SK-N-SH (cell line): ENCODE results near the gene SIDT1. TPM values are rescaled to one million over a fixed set of nuclear protein-coding genes. Genes with fewer than 3 reads are reported as not detected.

Experiments used
- CTCF ChIA-PET: fragments of 300-600, 350-600 bp; formaldehyde crosslinking; extraction: SDS; loops from one replicate; lab custom pipeline; 2021; lab: Yijun Ruan, JAX
- POLR2A ChIA-PET: fragments of 350-600 bp; sonication (Branson Sonifier 250); formaldehyde crosslinking; extraction: SDS; loops from one replicate; lab custom pipeline; 2020; ENCODE audit warnings: antibody characterized with exemption, inconsistent platforms; lab: Yijun Ruan, JAX
- DNase-seq: peaks from one replicate; pipeline ENCODE4 v3.0.0; 2012
- H2AFZ ChIP-seq: fragments of 200-600 bp; sonication (generic); 2 replicates; pipeline ENCODE4 v1.8.1; 2016; ENCODE audit warnings: antibody characterized with exemption, mild to moderate bottlenecking, low read depth
- H3F3A ChIP-seq: fragments of 200-600 bp; sonication (generic); replicated peaks from 2 replicates; pipeline ENCODE3; 2016; ENCODE audit warnings: antibody characterized with exemption, mild to moderate bottlenecking; ENCODE audit not compliant: insufficient read depth
- H3K27ac ChIP-seq, 2 experiments: fragments of 200-500 bp in 1 of 2; fragments of 200-600 bp in 1 of 2; sonication (Bioruptor generic) in 1 of 2; sonication (generic), shearing (Covaris generic) in 1 of 2; 2 replicates each; pipeline versions ENCODE4 v1.5.1 to v1.6.1; 2014 to 2016; ENCODE audit warnings: low read depth in 2 of 2, inconsistent platforms in 1 of 2, low read length in 1 of 2, mild to moderate bottlenecking in 1 of 2, mixed read lengths in 1 of 2
- H3K27me3 ChIP-seq: fragments of 200-600 bp; sonication (generic), shearing (Covaris generic); 2 replicates; pipeline ENCODE4 v1.6.1; 2016; ENCODE audit warnings: mixed run types; ENCODE audit not compliant: insufficient read depth
- H3K36me3 ChIP-seq, 2 experiments: fragments of 200-500 bp in 1 of 2; fragments of 200-600 bp in 1 of 2; sonication (Bioruptor generic) in 1 of 2; sonication (generic) in 1 of 2; replicated peaks in 1 of 2; 2 replicates each; pipeline versions ENCODE3 to v1.5.1; 2014 to 2016; ENCODE audit warnings: low read length in 1 of 2, mild to moderate bottlenecking in 1 of 2; ENCODE audit not compliant: insufficient read depth in 2 of 2, control insufficient read depth in 1 of 2
- H3K4me1 ChIP-seq, 2 experiments: fragments of 200-500 bp in 1 of 2; fragments of 200-600 bp in 1 of 2; sonication (Bioruptor generic) in 1 of 2; sonication (generic), shearing (Covaris generic) in 1 of 2; 2 replicates each; pipeline versions ENCODE4 v1.5.1 to v1.6.1; 2014 to 2016; ENCODE audit warnings: low read depth in 1 of 2, low read length in 1 of 2, mixed run types in 1 of 2; ENCODE audit not compliant: insufficient read depth in 2 of 2, control insufficient read depth in 1 of 2
- H3K4me2 ChIP-seq: fragments of 200-600 bp; sonication (generic), shearing (Covaris generic); 2 replicates; pipeline ENCODE4 v1.6.1; 2017; ENCODE audit warnings: mixed run types
- H3K4me3 ChIP-seq, 2 experiments: fragments of 200-500 bp in 1 of 2; fragments of 200-600 bp in 1 of 2; sonication (Bioruptor generic) in 1 of 2; sonication (generic), shearing (Covaris generic) in 1 of 2; 2 replicates each; pipeline versions ENCODE4 v1.5.1 to v1.8.1; 2014 to 2016; ENCODE audit warnings: low read depth in 2 of 2, inconsistent platforms in 1 of 2, low read length in 1 of 2, mild to moderate bottlenecking in 1 of 2, mixed read lengths in 1 of 2, moderate library complexity in 1 of 2
- H3K79me2 ChIP-seq: fragments of 200-600 bp; sonication (generic); 2 replicates; pipeline ENCODE4 v1.8.1; 2017; ENCODE audit warnings: mild to moderate bottlenecking; ENCODE audit not compliant: insufficient read depth
- H3K9ac ChIP-seq: fragments of 200-600 bp; sonication (generic); 2 replicates; pipeline ENCODE4 v1.6.1; 2017; ENCODE audit warnings: mixed run types
- H3K9me2 ChIP-seq: fragments of 200-600 bp; sonication (generic); 2 replicates; pipeline ENCODE4 v1.6.1; 2017; ENCODE audit warnings: mixed run types
- H3K9me3 ChIP-seq: fragments of 200-600 bp; sonication (generic); 2 replicates; pipeline ENCODE4 v1.6.1; 2017; ENCODE audit warnings: mixed run types, mild to moderate bottlenecking, moderate library complexity
- H4K20me1 ChIP-seq: fragments of 200-600 bp; sonication (generic); 2 replicates; pipeline ENCODE4 v1.6.1; 2017; ENCODE audit warnings: mild to moderate bottlenecking, mixed run types; ENCODE audit not compliant: insufficient read depth
- CHD2 ChIP-seq: fragments of 150-350 bp; IDR thresholded peaks from 2 replicates; pipeline ENCODE4 v1.6.1; 2018; ENCODE audit warnings: low read length; ENCODE audit not compliant: partially characterized antibody
- EZH2phosphoT487 ChIP-seq: fragments of 200-600 bp; sonication (generic); IDR thresholded peaks from 2 replicates; pipeline ENCODE4 v1.6.1; 2017; ENCODE audit warnings: low read depth, mixed run types, mild to moderate bottlenecking, antibody characterized with exemption, moderate library complexity, borderline replicate concordance
- FOSL2 ChIP-seq: IDR thresholded peaks from 2 replicates; pipeline ENCODE4 v1.4.0; 2012; ENCODE audit warnings: low read depth, mild to moderate bottlenecking, moderate library complexity, borderline replicate concordance
- FOXJ3 ChIP-seq: sonication (generic); formaldehyde crosslinking; IDR thresholded peaks from 2 replicates; pipeline ENCODE4 v1.5.1; 2020; ENCODE audit warnings: mild to moderate bottlenecking, missing genetic modification reagents
- FOXM1 ChIP-seq: IDR thresholded peaks from 2 replicates; pipeline ENCODE4 v1.4.0; 2012; ENCODE audit warnings: low read depth, mild to moderate bottlenecking
- GABPA ChIP-seq: IDR thresholded peaks from 2 replicates; pipeline ENCODE4 v1.4.0; 2012; ENCODE audit warnings: low read depth, mild to moderate bottlenecking
- JUND ChIP-seq: IDR thresholded peaks from 2 replicates; pipeline ENCODE4 v1.4.0; 2012
- MEF2A ChIP-seq: IDR thresholded peaks from 2 replicates; pipeline ENCODE4 v1.4.0; 2012; ENCODE audit warnings: low read depth, borderline replicate concordance
- NRF1 ChIP-seq: IDR thresholded peaks from 2 replicates; pipeline ENCODE4 v1.6.1; 2012; ENCODE audit warnings: low read depth, mild to moderate bottlenecking, low read length
- RAD21 ChIP-seq: IDR thresholded peaks from 2 replicates; pipeline ENCODE4 v1.6.1; 2012; ENCODE audit warnings: mild to moderate bottlenecking, low read length
- RCOR1 ChIP-seq: fragments of 150-350 bp; IDR thresholded peaks from 2 replicates; pipeline ENCODE4 v1.6.1; 2017; ENCODE audit warnings: antibody characterized with exemption, low read length
- RXRA ChIP-seq: IDR thresholded peaks from 2 replicates; pipeline ENCODE4 v1.4.0; 2012; ENCODE audit warnings: low read depth, mild to moderate bottlenecking, borderline replicate concordance
- SMC3 ChIP-seq: IDR thresholded peaks from 2 replicates; pipeline ENCODE4 v1.6.1; 2012; ENCODE audit warnings: low read depth, low read length, improper control_type of control experiment
- WGBS: methylation state at CpG from one replicate; pipeline ENCODE4 v1.1.6; 2017; ENCODE audit warnings: low lambda C conversion rate; 5-methylcytosine and 5-hydroxymethylcytosine counted together
- polyA plus RNA-seq, 3 experiments: library from polyadenylated mRNA; depleted of rRNA; stranded (reverse); fragments of >200 nt; gene quantifications; 2 replicates each; pipeline ENCODE4 v1.2.3, GENCODE V29; 2012
- TF ChIP-seq, protein P1 (sequence below): IDR thresholded peaks from 2 replicates; pipeline ENCODE4; 2012
- TF ChIP-seq, protein P2 (sequence below): IDR thresholded peaks from 2 replicates; pipeline ENCODE4 v1.6.1; 2012; ENCODE audit warnings: mild to moderate bottlenecking, low read depth, low read length, moderate library complexity
- TF ChIP-seq, protein P3 (sequence below): fragments of 200-600 bp; sonication (generic); IDR thresholded peaks from 2 replicates; pipeline ENCODE4 v1.6.1; 2017; ENCODE audit warnings: antibody characterized with exemption, mild to moderate bottlenecking, moderate library complexity

SIDT1 gene
- polyA plus RNA-seq, 1 of the 3 experiments (the other 2 are of a cell fraction): 0.02 TPM

DNA sequence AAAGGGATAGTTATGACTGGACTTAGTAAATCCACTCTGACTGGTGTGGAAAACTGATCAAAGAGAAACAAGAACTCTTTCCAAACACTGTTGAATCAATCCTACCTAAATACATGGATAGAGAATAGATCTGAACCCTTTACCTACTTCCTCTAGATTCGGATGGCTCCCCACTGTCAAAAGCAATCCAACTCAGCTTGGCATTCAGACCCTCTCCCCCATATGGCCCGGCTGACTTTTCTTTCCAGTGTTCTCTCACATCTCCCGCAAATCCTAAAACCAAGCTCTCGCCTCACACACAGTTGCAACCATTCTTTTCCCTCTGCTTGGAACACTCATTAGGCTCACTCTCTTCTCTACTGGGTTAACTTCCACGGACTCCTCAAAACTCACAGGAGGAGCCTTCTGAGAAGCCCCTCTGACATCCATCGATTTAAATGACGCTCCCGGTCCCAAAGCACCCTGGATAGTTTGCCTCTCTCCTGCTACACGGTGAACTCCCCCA is 18.0 kb upstream of the SIDT1 start:
- Histone ChIP-seq H3K27me3 (no peaks in the 10 kb centered on the region), H3K9me3 (no peaks in the 10 kb centered on the region), H3F3A (peaks cover 3% of the 10 kb centered on the region), H4K20me1 (no peaks in the 10 kb centered on the region), H3K27ac (peak overlapping the region; percentile 83 to 89), H3K4me2 (peak overlapping the region; percentile 80), H2AFZ (peak overlapping the region; percentile 92), H3K9ac (peak overlapping the region; percentile 77), H3K79me2 (peaks cover 40% of the 10 kb centered on the region), H3K36me3 (no peaks in the 10 kb centered on the region), H3K9me2 (no peaks in the 10 kb centered on the region), H3K4me1 (peaks cover 3 to 5% of the 10 kb centered on the region in 2 experiments; a peak in 3 of 4 replicates), H3K4me3 (peak overlapping the region; percentile 76 to 89)
- TF ChIP-seq RCOR1: no peak
- TF ChIP-seq EZH2phosphoT487: no peak
- no peak for TF ChIP-seq RXRA
- no peak for DNase-seq
- ChIA-PET CTCF (interaction anchor here (0.7 to 3.9 kb wide), 5 partner anchors 19 to 231 kb away, joined by 3 to 46 read pairs (median 8); no protein-coding TSS in a partner anchor), POLR2A (interaction anchor here (0.7 to 1.5 kb wide), 7 partner anchors 22 to 496 kb away, joined by 3 to 6 read pairs (median 3); partner anchors contain the start of gene ATP6V1A)
- WGBS: under 1% methylated on average over 9 of the region's 9 CpGs

- POLR2A ChIA-PET: interaction anchor here (0.7 to 1.7 kb wide), 3 partner anchors 41 to 497 kb away, joined by 3 to 5 read pairs (median 3); a partner anchor contains a TSS
- WGBS: 29% methylated on average over 5 of the region's 5 CpGs
- H3K4me3 ChIP-seq: peak overlapping the region; percentile 76 to 89; a peak in 3 of 4 replicates
Observed at GRCh38 chr3:113516115-113516505, 16.2 kb upstream of the SIDT1 start.

GRCh38 chr3:113521981-113522380 is 10.4 kb upstream of the SIDT1 start:
- ChIA-PET CTCF (no interaction called here), POLR2A (no interaction called here)
- Histone ChIP-seq H3K4me2 (no peak overlapping the region), H3K9ac (no peak overlapping the region), H3K9me3 (no peaks in the 10 kb centered on the region), H3K27ac (no peak overlapping the region), H3K36me3 (no peaks in the 10 kb centered on the region), H4K20me1 (no peaks in the 10 kb centered on the region), H3K9me2 (no peaks in the 10 kb centered on the region), H3K4me3 (no peak overlapping the region), H3K4me1 (no peaks in the 10 kb centered on the region), H3K27me3 (no peaks in the 10 kb centered on the region), H3F3A (no peaks in the 10 kb centered on the region), H3K79me2 (no peaks in the 10 kb centered on the region), H2AFZ (no peak overlapping the region)
- DNase-seq: no peak
- no peak for TF ChIP-seq FOXJ3 (CRISPR knock-in tag)
- no peak for TF ChIP-seq GABPA
- no peak for TF ChIP-seq FOSL2
- no peak for TF ChIP-seq MEF2A
- TF ChIP-seq JUND: no peak
- TF ChIP-seq, protein P1, sequence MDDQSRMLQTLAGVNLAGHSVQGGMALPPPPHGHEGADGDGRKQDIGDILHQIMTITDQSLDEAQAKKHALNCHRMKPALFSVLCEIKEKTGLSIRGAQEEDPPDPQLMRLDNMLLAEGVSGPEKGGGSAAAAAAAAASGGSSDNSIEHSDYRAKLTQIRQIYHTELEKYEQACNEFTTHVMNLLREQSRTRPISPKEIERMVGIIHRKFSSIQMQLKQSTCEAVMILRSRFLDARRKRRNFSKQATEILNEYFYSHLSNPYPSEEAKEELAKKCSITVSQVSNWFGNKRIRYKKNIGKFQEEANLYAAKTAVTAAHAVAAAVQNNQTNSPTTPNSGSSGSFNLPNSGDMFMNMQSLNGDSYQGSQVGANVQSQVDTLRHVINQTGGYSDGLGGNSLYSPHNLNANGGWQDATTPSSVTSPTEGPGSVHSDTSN: no peak
- TF ChIP-seq CHD2: no peak
- TF ChIP-seq, protein P2, sequence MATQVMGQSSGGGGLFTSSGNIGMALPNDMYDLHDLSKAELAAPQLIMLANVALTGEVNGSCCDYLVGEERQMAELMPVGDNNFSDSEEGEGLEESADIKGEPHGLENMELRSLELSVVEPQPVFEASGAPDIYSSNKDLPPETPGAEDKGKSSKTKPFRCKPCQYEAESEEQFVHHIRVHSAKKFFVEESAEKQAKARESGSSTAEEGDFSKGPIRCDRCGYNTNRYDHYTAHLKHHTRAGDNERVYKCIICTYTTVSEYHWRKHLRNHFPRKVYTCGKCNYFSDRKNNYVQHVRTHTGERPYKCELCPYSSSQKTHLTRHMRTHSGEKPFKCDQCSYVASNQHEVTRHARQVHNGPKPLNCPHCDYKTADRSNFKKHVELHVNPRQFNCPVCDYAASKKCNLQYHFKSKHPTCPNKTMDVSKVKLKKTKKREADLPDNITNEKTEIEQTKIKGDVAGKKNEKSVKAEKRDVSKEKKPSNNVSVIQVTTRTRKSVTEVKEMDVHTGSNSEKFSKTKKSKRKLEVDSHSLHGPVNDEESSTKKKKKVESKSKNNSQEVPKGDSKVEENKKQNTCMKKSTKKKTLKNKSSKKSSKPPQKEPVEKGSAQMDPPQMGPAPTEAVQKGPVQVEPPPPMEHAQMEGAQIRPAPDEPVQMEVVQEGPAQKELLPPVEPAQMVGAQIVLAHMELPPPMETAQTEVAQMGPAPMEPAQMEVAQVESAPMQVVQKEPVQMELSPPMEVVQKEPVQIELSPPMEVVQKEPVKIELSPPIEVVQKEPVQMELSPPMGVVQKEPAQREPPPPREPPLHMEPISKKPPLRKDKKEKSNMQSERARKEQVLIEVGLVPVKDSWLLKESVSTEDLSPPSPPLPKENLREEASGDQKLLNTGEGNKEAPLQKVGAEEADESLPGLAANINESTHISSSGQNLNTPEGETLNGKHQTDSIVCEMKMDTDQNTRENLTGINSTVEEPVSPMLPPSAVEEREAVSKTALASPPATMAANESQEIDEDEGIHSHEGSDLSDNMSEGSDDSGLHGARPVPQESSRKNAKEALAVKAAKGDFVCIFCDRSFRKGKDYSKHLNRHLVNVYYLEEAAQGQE: no peak

More at GRCh38 chr3:113516115-113516505, 16.2 kb upstream of the SIDT1 start:
- H3K79me2 ChIP-seq: peaks cover 26% of the 10 kb centered on the region
- peak; percentile 37 for DNase-seq
- H3K4me2 ChIP-seq: peak overlapping the region; percentile 80
- CTCF ChIA-PET: interaction anchor here (1.0 to 3.9 kb wide), 14 partner anchors 10 to 481 kb away, joined by 3 to 46 read pairs (median 4); no protein-coding TSS in a partner anchor
- peaks cover 3 to 5% of the 10 kb centered on the region in 2 experiments; a peak in 3 of 4 replicates for H3K4me1 ChIP-seq
- no peaks in the 10 kb centered on the region for H3K9me2 ChIP-seq
- peak overlapping the region; percentile 77; the same call in 1 of the 2 replicates for H3K9ac ChIP-seq
- H2AFZ ChIP-seq: peak overlapping the region; percentile 92
- H3K36me3 ChIP-seq: no peaks in the 10 kb centered on the region
- no peaks in the 10 kb centered on the region for H4K20me1 ChIP-seq
- H3F3A ChIP-seq: peaks cover 3% of the 10 kb centered on the region
- TF ChIP-seq RAD21 (peak; percentile 65), SMC3 (peak; percentile 37; the same call in 1 of the 2 replicates), FOXM1 (no peak), NRF1 (no peak)
- TF ChIP-seq, protein P3, sequence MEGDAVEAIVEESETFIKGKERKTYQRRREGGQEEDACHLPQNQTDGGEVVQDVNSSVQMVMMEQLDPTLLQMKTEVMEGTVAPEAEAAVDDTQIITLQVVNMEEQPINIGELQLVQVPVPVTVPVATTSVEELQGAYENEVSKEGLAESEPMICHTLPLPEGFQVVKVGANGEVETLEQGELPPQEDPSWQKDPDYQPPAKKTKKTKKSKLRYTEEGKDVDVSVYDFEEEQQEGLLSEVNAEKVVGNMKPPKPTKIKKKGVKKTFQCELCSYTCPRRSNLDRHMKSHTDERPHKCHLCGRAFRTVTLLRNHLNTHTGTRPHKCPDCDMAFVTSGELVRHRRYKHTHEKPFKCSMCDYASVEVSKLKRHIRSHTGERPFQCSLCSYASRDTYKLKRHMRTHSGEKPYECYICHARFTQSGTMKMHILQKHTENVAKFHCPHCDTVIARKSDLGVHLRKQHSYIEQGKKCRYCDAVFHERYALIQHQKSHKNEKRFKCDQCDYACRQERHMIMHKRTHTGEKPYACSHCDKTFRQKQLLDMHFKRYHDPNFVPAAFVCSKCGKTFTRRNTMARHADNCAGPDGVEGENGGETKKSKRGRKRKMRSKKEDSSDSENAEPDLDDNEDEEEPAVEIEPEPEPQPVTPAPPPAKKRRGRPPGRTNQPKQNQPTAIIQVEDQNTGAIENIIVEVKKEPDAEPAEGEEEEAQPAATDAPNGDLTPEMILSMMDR: peak; percentile 24
- no peaks in the 10 kb centered on the region for H3K27me3 ChIP-seq
- H3K9me3 ChIP-seq: no peaks in the 10 kb centered on the region
- peak overlapping the region in 1 of 2 experiments; percentile 75; a peak in 2 of 4 replicates for H3K27ac ChIP-seq
